Neural cell (in vitro differentiated cells): Measurements from ENCODE around the gene RSPO3. TPM values are rescaled to one million over a fixed set of nuclear protein-coding genes. Genes with fewer than 3 reads are reported as not detected.

Experiments
- H2AFZ ChIP-seq: fragments of 200-600, 300-800 bp; sonication (generic), shearing (Covaris generic); 2 replicates; pipeline ENCODE4 v1.6.0; 2014; ENCODE audit warnings: low read depth, mild to moderate bottlenecking, antibody characterized with exemption, low read length, moderate library complexity
- H3F3A ChIP-seq: fragments of 200-600 bp; shearing (Covaris generic); 2 replicates; pipeline ENCODE4 v1.6.1; 2016; ENCODE audit warnings: mild to moderate bottlenecking, moderate library complexity, mixed read lengths, antibody characterized with exemption, low read length; ENCODE audit not compliant: insufficient read depth, poor library complexity, severe bottlenecking
- H3K27ac ChIP-seq: fragments of 200-600, 300-800 bp; sonication (generic), shearing (Covaris generic); 2 replicates; pipeline ENCODE4 v1.5.1; 2014; ENCODE audit warnings: mild to moderate bottlenecking, low read length, moderate library complexity
- H3K27me3 ChIP-seq: fragments of 300-800, 200-600 bp; sonication (generic), shearing (Covaris generic); 2 replicates; pipeline ENCODE4 v1.6.0; 2014; ENCODE audit warnings: mild to moderate bottlenecking, low read depth, low read length, moderate library complexity; ENCODE audit not compliant: insufficient read depth
- H3K36me3 ChIP-seq: fragments of 300-800, 200-600 bp; sonication (generic), shearing (Covaris generic); 2 replicates; pipeline ENCODE4 v1.5.1; 2014; ENCODE audit warnings: mild to moderate bottlenecking, antibody characterized with exemption, low read length, moderate library complexity; ENCODE audit not compliant: insufficient read depth
- H3K4me2 ChIP-seq: fragments of 300-800, 200-600 bp; sonication (generic), shearing (Covaris generic); 2 replicates; pipeline ENCODE4 v1.6.0; 2014; ENCODE audit warnings: mild to moderate bottlenecking, low read length
- H3K4me3 ChIP-seq: fragments of 300-800, 200-600 bp; sonication (generic), shearing (Covaris generic); 2 replicates; pipeline ENCODE4 v1.5.1; 2014; ENCODE audit warnings: mild to moderate bottlenecking, low read length, moderate library complexity
- H3K79me2 ChIP-seq: fragments of 200-600 bp; shearing (Covaris generic); replicated peaks from 2 replicates; pipeline ENCODE4 v1.6.0; 2014; ENCODE audit warnings: mild to moderate bottlenecking, low read length, moderate library complexity; ENCODE audit not compliant: insufficient read depth
- H3K9ac ChIP-seq: fragments of 300-800, 200-600 bp; sonication (generic), shearing (Covaris generic); 2 replicates; pipeline ENCODE4 v1.6.1; 2016; ENCODE audit warnings: mild to moderate bottlenecking, low read length, mixed read lengths
- H3K9me2 ChIP-seq: fragments of 200-600 bp; shearing (Covaris generic); 2 replicates; pipeline ENCODE4 v1.6.1; 2016; ENCODE audit warnings: mild to moderate bottlenecking, low read length, mixed read lengths; ENCODE audit not compliant: insufficient read depth
- H3K9me3 ChIP-seq: fragments of 200-600, 300-800 bp; sonication (generic), shearing (Covaris generic); 2 replicates; pipeline ENCODE4 v1.6.1; 2016; ENCODE audit warnings: mild to moderate bottlenecking, mixed run types, low read length, moderate library complexity, mixed read lengths
- H4K20me1 ChIP-seq: fragments of 200-600 bp; shearing (Covaris generic); 2 replicates; pipeline ENCODE4 v1.6.1; 2016; ENCODE audit warnings: mild to moderate bottlenecking, mixed run types; ENCODE audit not compliant: insufficient read depth
- CTCF ChIP-seq: fragments of 450-650 bp; IDR thresholded peaks from 2 replicates; pipeline ENCODE4 v1.5.1; 2014; ENCODE audit warnings: antibody characterized with exemption, mild to moderate bottlenecking, moderate library complexity; ENCODE audit not compliant: poor library complexity, severe bottlenecking
- EP300 ChIP-seq: fragments of 450-650 bp; conservative IDR thresholded peaks from 2 replicates; pipeline ENCODE4 v1.6.1; 2014; ENCODE audit warnings: antibody characterized with exemption, mild to moderate bottlenecking, moderate library complexity; ENCODE audit not compliant: poor library complexity, severe bottlenecking
- EZH2 ChIP-seq: fragments of 200-600, 300-800 bp; shearing (Covaris generic), sonication (generic); IDR thresholded peaks from 2 replicates; pipeline ENCODE4 v1.6.1; 2014; ENCODE audit warnings: antibody characterized with exemption, low read length, borderline replicate concordance, mild to moderate bottlenecking; ENCODE audit not compliant: insufficient read depth, poor library complexity, severe bottlenecking
- MXI1 ChIP-seq: fragments of 450-650 bp; conservative IDR thresholded peaks from 2 replicates; pipeline ENCODE4 v1.6.1; 2014; ENCODE audit warnings: antibody characterized with exemption, mild to moderate bottlenecking; ENCODE audit not compliant: poor library complexity, severe bottlenecking
- POLR2AphosphoS5 ChIP-seq: IDR thresholded peaks from 2 replicates; pipeline ENCODE4 v1.6.1; 2012
- RAD21 ChIP-seq: fragments of 450-650 bp; conservative IDR thresholded peaks from 2 replicates; pipeline ENCODE4 v1.6.1; 2014; ENCODE audit warnings: antibody characterized with exemption, mild to moderate bottlenecking, moderate library complexity
- SMC3 ChIP-seq: fragments of 450-650 bp; conservative IDR thresholded peaks from 2 replicates; pipeline ENCODE4 v1.6.1; 2014; ENCODE audit warnings: antibody characterized with exemption, mild to moderate bottlenecking, moderate library complexity; ENCODE audit not compliant: poor library complexity
- TAF1 ChIP-seq: IDR thresholded peaks from 2 replicates; pipeline ENCODE4 v1.6.1; 2012; ENCODE audit warnings: low read depth
- polyA plus RNA-seq: library from polyadenylated mRNA; depleted of rRNA; stranded (reverse); fragments of >200 nt; gene quantifications from 2 replicates; pipeline ENCODE4 v1.2.3, GENCODE V29; 2014
- TF ChIP-seq, protein P1 (sequence below): IDR thresholded peaks from 2 replicates; pipeline ENCODE4 v1.6.1; 2012; ENCODE audit warnings: borderline replicate concordance

Gene RSPO3
- polyA plus RNA-seq, 1 donor from 2014 or later = 0.48 TPM

DNA sequence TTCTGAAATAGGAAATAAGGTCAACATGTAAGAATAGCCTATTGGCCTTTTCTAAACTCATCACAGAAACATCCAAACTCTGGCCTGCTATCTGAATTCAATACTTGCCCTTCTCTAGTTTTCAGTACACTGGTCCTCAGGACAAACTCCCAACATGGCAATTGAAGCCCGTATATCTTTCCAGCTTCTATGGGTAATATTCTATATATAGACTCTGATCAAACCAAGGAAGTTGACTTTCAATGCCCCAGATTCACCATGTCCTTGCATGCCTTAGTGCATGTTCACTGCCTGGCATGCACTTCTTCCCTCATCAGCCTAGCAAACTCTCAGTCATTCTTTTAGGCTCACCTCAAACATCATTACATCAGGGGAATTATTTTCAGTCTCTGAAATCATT lies 73.2 kb downstream of the RSPO3 start:
- H3K9ac ChIP-seq = no peak overlapping the region
- no peak overlapping the region for H2AFZ ChIP-seq
- no peaks in the 10 kb centered on the region for H3F3A ChIP-seq
- H4K20me1 ChIP-seq = no peaks in the 10 kb centered on the region
- no peak for TF ChIP-seq EZH2
- TF ChIP-seq EP300 = no peak
- TF ChIP-seq, protein P1, sequence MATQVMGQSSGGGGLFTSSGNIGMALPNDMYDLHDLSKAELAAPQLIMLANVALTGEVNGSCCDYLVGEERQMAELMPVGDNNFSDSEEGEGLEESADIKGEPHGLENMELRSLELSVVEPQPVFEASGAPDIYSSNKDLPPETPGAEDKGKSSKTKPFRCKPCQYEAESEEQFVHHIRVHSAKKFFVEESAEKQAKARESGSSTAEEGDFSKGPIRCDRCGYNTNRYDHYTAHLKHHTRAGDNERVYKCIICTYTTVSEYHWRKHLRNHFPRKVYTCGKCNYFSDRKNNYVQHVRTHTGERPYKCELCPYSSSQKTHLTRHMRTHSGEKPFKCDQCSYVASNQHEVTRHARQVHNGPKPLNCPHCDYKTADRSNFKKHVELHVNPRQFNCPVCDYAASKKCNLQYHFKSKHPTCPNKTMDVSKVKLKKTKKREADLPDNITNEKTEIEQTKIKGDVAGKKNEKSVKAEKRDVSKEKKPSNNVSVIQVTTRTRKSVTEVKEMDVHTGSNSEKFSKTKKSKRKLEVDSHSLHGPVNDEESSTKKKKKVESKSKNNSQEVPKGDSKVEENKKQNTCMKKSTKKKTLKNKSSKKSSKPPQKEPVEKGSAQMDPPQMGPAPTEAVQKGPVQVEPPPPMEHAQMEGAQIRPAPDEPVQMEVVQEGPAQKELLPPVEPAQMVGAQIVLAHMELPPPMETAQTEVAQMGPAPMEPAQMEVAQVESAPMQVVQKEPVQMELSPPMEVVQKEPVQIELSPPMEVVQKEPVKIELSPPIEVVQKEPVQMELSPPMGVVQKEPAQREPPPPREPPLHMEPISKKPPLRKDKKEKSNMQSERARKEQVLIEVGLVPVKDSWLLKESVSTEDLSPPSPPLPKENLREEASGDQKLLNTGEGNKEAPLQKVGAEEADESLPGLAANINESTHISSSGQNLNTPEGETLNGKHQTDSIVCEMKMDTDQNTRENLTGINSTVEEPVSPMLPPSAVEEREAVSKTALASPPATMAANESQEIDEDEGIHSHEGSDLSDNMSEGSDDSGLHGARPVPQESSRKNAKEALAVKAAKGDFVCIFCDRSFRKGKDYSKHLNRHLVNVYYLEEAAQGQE = no peak
- no peak for TF ChIP-seq CTCF
- TF ChIP-seq RAD21 = no peak
- no peak for TF ChIP-seq TAF1
- no peak for TF ChIP-seq MXI1
- TF ChIP-seq POLR2AphosphoS5 = no peak
- no peak for TF ChIP-seq SMC3
- no peaks in the 10 kb centered on the region for H3K79me2 ChIP-seq
- H3K9me2 ChIP-seq = no peaks in the 10 kb centered on the region
- no peak overlapping the region for H3K27ac ChIP-seq
- H3K36me3 ChIP-seq = no peaks in the 10 kb centered on the region
- H3K4me3 ChIP-seq = no peak overlapping the region
- H3K27me3 ChIP-seq = no peaks in the 10 kb centered on the region
- H3K4me2 ChIP-seq = no peak overlapping the region
- no peaks in the 10 kb centered on the region for H3K9me3 ChIP-seq

- Histone ChIP-seq H3K9me3 (no peaks in the 10 kb centered on the region), H3K9me2 (no peaks in the 10 kb centered on the region), H3K4me3 (no peak overlapping the region), H3F3A (no peaks in the 10 kb centered on the region), H4K20me1 (no peaks in the 10 kb centered on the region), H3K4me2 (no peak overlapping the region), H3K9ac (no peak overlapping the region), H3K27me3 (no peaks in the 10 kb centered on the region), H2AFZ (no peak overlapping the region), H3K79me2 (no peaks in the 10 kb centered on the region), H3K27ac (no peak overlapping the region), H3K36me3 (no peaks in the 10 kb centered on the region)
- TF ChIP-seq EZH2 (no peak), TAF1 (no peak), RAD21 (no peak), EP300 (no peak), CTCF (no peak), MXI1 (no peak), SMC3 (no peak), POLR2AphosphoS5 (no peak)
- TF ChIP-seq, protein P1 = no peak
These were observed 74.6 kb downstream of the RSPO3 start for GRCh38 chr6:127192911-127193541.
